Stimulated activated CD4-positive, alpha-beta T cell treated with anti-CD3 and anti-CD28 coated beads, Interleukin-12 subunit alpha, Interleukin-12 subunit beta, amount 100 ng/mL, for 48 hours (primary cell): ENCODE data around the gene NUTM2E.
"Not testable (repeated sequence)": the region's sequence is repeated elsewhere in the genome, so short reads cannot be mapped to it uniquely, and the experiment has no call there.

Source experiments
- DNase-seq, 3 donors: peaks; one replicate each; pipeline ENCODE4 v3.0.0-alpha.2; 2020; ENCODE audit warnings: low read depth in 2 of 3, low spot score in 1 of 3

NUTM2E gene

GRCh38 chr10:79826496-79827215 is at the start of gene NUTM2E:
TSS of gene NUTM2E (plus strand) at chr10:79826739. CDS start at chr10:79841741, 15,002 bp downstream.
- peak; percentile 44 to 64 (median 60) for DNase-seq

- DNase-seq: not testable (repeated sequence)
These were observed 48.5 kb upstream of the NUTM2E start for GRCh38 chr10:79777997-79778396.

GRCh38 chr10:79779310-79779938 is 47.1 kb upstream of the NUTM2E start:
- peak; percentile 33 to 65 (median 44) for DNase-seq

- DNase-seq: not testable (repeated sequence)
These were observed 46.5 kb upstream of the NUTM2E start for GRCh38 chr10:79779992-79780391.

GRCh38 chr10:79781584-79781983 is 45.0 kb upstream of the NUTM2E start:
- not testable (repeated sequence) for DNase-seq

GRCh38 chr10:79787455-79787952 is 39.0 kb upstream of the NUTM2E start:
- not testable (repeated sequence) for DNase-seq

GRCh38 chr10:79789351-79789750 is 37.2 kb upstream of the NUTM2E start:
- DNase-seq: not testable (repeated sequence)

GRCh38 chr10:79791906-79792517 is 34.5 kb upstream of the NUTM2E start:
- DNase-seq: not testable (repeated sequence)

- not testable (repeated sequence) for DNase-seq
These were observed 27.2 kb upstream of the NUTM2E start for GRCh38 chr10:79799337-79799736.

GRCh38 chr10:79805857-79806256 is 20.7 kb upstream of the NUTM2E start:
- not testable (repeated sequence) for DNase-seq

GRCh38 chr10:79811895-79812294 is 14.6 kb upstream of the NUTM2E start:
- not testable (repeated sequence) for DNase-seq

GRCh38 chr10:79816290-79816689 is 10.2 kb upstream of the NUTM2E start:
- not testable (repeated sequence) for DNase-seq

GRCh38 chr10:79823387-79823786 is 3.2 kb upstream of the NUTM2E start:
- peak in 2 of 3 donors; percentile 3 to 13 for DNase-seq

- DNase-seq: peak in 1 of 3 donors; percentile 3
These were observed 940 bp upstream of the NUTM2E start for GRCh38 chr10:79825587-79826011.

GRCh38 chr10:79826131-79826495 is 426 bp upstream of the NUTM2E start:
- peak in 1 of 3 donors; percentile 0 for DNase-seq

- not testable (repeated sequence) for DNase-seq
These were observed 7.3 kb downstream of the NUTM2E start for GRCh38 chr10:79833833-79834232.

GRCh38 chr10:79835891-79836290 is 9.4 kb downstream of the NUTM2E start:
- not testable (repeated sequence) for DNase-seq

- not testable (repeated sequence) for DNase-seq
These were observed 10.4 kb downstream of the NUTM2E start for GRCh38 chr10:79836891-79837290.

- not testable (repeated sequence) for DNase-seq
These were observed 11.9 kb downstream of the NUTM2E start for GRCh38 chr10:79838441-79838840.

GRCh38 chr10:79853191-79853854 is 26.8 kb downstream of the NUTM2E start:
- not testable (repeated sequence) for DNase-seq

GRCh38 chr10:79862269-79862668 is 35.7 kb downstream of the NUTM2E start:
- not testable (repeated sequence) for DNase-seq
